ENCODE data around the gene NPRL2.

DNA sequence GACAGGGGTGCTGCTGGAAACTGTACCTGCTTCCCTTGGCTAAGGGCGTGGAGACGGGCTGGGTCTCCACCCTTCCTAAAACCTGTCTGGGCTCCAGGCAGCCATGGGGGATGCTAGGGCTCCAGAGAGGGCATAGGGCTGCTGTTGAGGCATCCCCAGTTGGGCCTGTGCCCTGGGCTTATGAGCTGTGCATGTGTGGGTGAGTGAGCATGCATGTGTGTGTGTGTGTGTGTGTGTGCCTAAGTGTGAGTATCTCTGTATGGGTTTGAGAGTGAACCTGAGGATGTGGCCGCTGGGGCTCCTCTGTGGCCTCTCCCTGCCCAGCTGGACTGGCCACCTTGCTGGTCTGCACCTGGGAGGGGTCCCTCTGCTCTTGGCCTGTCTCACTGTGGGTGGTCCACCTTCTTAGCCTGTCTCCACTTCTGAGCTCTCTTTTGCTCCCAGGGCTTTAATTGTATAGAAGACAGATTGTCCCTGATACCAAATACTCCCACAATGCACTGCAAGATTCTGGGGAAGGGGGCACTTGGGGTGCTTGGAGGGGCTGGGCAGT is 20.6 kb upstream of the NPRL2 start:
- TF ChIP-seq, protein P1, sequence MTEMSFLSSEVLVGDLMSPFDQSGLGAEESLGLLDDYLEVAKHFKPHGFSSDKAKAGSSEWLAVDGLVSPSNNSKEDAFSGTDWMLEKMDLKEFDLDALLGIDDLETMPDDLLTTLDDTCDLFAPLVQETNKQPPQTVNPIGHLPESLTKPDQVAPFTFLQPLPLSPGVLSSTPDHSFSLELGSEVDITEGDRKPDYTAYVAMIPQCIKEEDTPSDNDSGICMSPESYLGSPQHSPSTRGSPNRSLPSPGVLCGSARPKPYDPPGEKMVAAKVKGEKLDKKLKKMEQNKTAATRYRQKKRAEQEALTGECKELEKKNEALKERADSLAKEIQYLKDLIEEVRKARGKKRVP (CRISPR knock-in tag; IDR thresholded peaks at IDR 0.05): no peak
- TF ChIP-seq ZNF484 (CRISPR knock-in tag; IDR thresholded peaks at IDR 0.05; ENCODE audit: borderline replicate concordance, low read depth) (no peak), SNRNP70 (IDR thresholded peaks at IDR 0.05; ENCODE audit: low read depth, low read length) (no peak), MYC (CRISPR knock-in tag; IDR thresholded peaks at IDR 0.05; ENCODE audit: borderline replicate concordance) (no peak), ZNF354B (CRISPR knock-in tag; IDR thresholded peaks at IDR 0.05) (no peak), ZNF10 (CRISPR knock-in tag; IDR thresholded peaks at IDR 0.05; ENCODE audit: borderline replicate concordance, low read depth) (no peak)
- TF ChIP-seq, protein P2, sequence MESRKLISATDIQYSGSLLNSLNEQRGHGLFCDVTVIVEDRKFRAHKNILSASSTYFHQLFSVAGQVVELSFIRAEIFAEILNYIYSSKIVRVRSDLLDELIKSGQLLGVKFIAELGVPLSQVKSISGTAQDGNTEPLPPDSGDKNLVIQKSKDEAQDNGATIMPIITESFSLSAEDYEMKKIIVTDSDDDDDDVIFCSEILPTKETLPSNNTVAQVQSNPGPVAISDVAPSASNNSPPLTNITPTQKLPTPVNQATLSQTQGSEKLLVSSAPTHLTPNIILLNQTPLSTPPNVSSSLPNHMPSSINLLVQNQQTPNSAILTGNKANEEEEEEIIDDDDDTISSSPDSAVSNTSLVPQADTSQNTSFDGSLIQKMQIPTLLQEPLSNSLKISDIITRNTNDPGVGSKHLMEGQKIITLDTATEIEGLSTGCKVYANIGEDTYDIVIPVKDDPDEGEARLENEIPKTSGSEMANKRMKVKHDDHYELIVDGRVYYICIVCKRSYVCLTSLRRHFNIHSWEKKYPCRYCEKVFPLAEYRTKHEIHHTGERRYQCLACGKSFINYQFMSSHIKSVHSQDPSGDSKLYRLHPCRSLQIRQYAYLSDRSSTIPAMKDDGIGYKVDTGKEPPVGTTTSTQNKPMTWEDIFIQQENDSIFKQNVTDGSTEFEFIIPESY (CRISPR knock-in tag; IDR thresholded peaks at IDR 0.05): no peak

Data from HepG2 (cell line).